ENCODE data around the gene OAS3. TPM values are rescaled to one million over a fixed set of nuclear protein-coding genes. Genes with fewer than 3 reads are reported as not detected.

The OAS3 gene
- total and polyA plus RNA-seq, 4 donors: 3.8 to 9.5 (median 5.4) TPM

DNA sequence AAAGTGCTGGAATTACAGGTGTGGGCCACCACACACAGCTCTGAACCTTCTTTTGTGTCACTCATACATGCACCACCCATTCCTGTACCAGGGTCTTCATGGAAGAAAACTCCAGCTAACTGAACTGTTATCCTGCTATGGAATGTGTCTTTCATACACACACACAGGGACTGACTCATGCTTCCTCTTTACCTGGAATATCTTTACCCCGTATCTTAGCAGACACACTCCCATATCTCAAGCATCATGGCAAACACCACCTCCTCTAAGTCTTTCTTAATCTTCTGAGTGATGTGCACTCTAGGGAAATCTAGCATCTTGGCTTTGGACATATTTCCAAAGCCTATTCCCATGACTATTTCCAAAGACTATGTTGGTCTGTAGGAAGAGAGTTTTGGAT is 83.2 kb downstream of the OAS3 start:
- H3K27ac ChIP-seq (ENCODE audit: low read depth in 1 of 2, low read length in 2 of 2): no peak overlapping the region
- H3K27me3 ChIP-seq (ENCODE audit: control insufficient read depth in 4 of 4, insufficient read depth in 4 of 4, low read length in 3 of 4): no peaks in the 10 kb centered on the region
- TF ChIP-seq YY1 (IDR thresholded peaks at IDR 0.05) (no peak), FOXA1 (IDR thresholded peaks at IDR 0.05) (no peak), SP1 (IDR thresholded peaks at IDR 0.05) (no peak), HNF4G (IDR thresholded peaks at IDR 0.05) (no peak)
- TF ChIP-seq, protein P1, sequence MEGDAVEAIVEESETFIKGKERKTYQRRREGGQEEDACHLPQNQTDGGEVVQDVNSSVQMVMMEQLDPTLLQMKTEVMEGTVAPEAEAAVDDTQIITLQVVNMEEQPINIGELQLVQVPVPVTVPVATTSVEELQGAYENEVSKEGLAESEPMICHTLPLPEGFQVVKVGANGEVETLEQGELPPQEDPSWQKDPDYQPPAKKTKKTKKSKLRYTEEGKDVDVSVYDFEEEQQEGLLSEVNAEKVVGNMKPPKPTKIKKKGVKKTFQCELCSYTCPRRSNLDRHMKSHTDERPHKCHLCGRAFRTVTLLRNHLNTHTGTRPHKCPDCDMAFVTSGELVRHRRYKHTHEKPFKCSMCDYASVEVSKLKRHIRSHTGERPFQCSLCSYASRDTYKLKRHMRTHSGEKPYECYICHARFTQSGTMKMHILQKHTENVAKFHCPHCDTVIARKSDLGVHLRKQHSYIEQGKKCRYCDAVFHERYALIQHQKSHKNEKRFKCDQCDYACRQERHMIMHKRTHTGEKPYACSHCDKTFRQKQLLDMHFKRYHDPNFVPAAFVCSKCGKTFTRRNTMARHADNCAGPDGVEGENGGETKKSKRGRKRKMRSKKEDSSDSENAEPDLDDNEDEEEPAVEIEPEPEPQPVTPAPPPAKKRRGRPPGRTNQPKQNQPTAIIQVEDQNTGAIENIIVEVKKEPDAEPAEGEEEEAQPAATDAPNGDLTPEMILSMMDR (IDR thresholded peaks at IDR 0.05; ENCODE audit: low read depth, low read length, missing input control): no peak
- no peaks in the 10 kb centered on the region for H3K36me3 ChIP-seq (ENCODE audit: control insufficient read depth in 4 of 4, insufficient read depth in 3 of 4, low read depth in 1 of 4, low read length in 3 of 4)
- H3K4me3 ChIP-seq (ENCODE audit: low read depth in 1 of 3, low read length in 3 of 3): no peak overlapping the region
- WGBS: 85% methylated on average over 1 of the region's 1 CpG
- no peaks in the 10 kb centered on the region for H3K4me1 ChIP-seq (ENCODE audit: control insufficient read depth in 4 of 4, insufficient read depth in 4 of 4, low read length in 3 of 4)
- H3K9me3 ChIP-seq (ENCODE audit: control insufficient read depth in 4 of 4, low read length in 3 of 4): no peaks in the 10 kb centered on the region
- no peak overlapping the region for H3K9ac ChIP-seq (ENCODE audit: low read depth in 1 of 2, low read length in 2 of 2)
- DNase-seq (ENCODE audit: low spot score): no peak

Other genes with a start within 250 kb of the OAS3 start
- under 1 TPM in 1 of 2 donors, not detected in 1; 0.05 TPM for gene RPH3A, start 146.7 kb upstream of the OAS3 start, total RNA-seq
- not detected for gene RPH3A, start 146.7 kb upstream of the OAS3 start, polyA plus RNA-seq
- gene OAS1, start 31.5 kb upstream of the OAS3 start, total RNA-seq: 10 to 100 TPM; 20.5 to 22.0 TPM
- gene OAS1, start 31.5 kb upstream of the OAS3 start, polyA plus RNA-seq: 10 to 100 TPM; 24.9 to 26.0 TPM
- 1 to 10 TPM; 4.9 to 8.8 TPM for gene OAS2, start 40.0 kb downstream of the OAS3 start, total RNA-seq
- 1 to 10 TPM; 3.3 to 9.4 TPM for gene OAS2, start 40.0 kb downstream of the OAS3 start, polyA plus RNA-seq
- gene DTX1, start 118.3 kb downstream of the OAS3 start, total RNA-seq: 10 to 100 TPM in 1 of 2 donors, 1 to 10 TPM in 1; 2.1 to 16.6 TPM
- 10 to 100 TPM in 1 of 2 donors, 1 to 10 TPM in 1; 3.5 to 33.2 TPM for gene DTX1, start 118.3 kb downstream of the OAS3 start, polyA plus RNA-seq
- gene RASAL1, start 197.3 kb downstream of the OAS3 start, total RNA-seq: under 1 TPM; 0.25 to 0.33 TPM
- under 1 TPM; 0.20 to 0.26 TPM for gene RASAL1, start 197.3 kb downstream of the OAS3 start, polyA plus RNA-seq
- gene CFAP73, start 211.2 kb downstream of the OAS3 start, total RNA-seq: under 1 TPM in 1 of 2 donors, not detected in 1; 0.19 TPM
- gene CFAP73, start 211.2 kb downstream of the OAS3 start, polyA plus RNA-seq: under 1 TPM in 1 of 2 donors, not detected in 1; 0.18 TPM
- gene DDX54, start 247.0 kb downstream of the OAS3 start, total RNA-seq: 10 to 100 TPM; 20.2 to 20.5 TPM
- 10 to 100 TPM; 22.8 to 28.4 TPM for gene DDX54, start 247.0 kb downstream of the OAS3 start, polyA plus RNA-seq
- gene RITA1, start 247.2 kb downstream of the OAS3 start, total RNA-seq: 10 to 100 TPM; 10.6 to 13.8 TPM
- 10 to 100 TPM; 16.0 to 18.1 TPM for gene RITA1, start 247.2 kb downstream of the OAS3 start, polyA plus RNA-seq